ENCODE data around the gene KLHL1.

DNA sequence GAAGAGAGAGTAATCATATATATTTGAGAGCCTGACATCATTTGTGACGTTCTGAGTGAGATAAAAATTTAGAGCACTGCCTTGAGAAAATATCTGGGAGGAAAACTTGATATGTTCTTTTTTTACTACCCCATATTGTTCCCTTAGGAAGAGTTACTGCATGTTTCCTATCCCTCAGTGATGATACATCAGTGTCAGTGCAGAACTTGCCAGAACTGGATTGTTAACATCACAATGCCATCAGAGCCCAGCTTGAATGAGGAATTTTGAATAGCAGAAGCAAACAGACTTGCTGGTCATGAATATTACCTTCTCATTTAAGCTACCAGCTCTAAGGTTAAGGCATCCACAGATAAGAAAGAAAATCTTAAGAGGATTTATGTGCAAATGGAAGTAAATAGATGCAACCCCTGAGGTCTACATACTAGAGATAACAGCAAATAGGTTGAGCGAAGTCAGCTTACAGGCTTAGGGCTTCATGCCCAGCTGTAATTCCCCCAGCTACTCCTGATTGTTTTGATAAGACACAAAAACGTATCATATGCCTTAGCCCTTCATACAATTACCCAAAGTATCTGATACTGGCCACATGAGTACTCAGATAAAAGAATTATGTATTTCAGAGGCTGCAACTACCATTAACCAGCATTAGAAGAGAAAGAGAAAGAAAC lies 314.3 kb downstream of the KLHL1 start:
- TF ChIP-seq TCF7L2 (IDR thresholded peaks at IDR 0.05; ENCODE audit: borderline replicate concordance, extremely low read depth, insufficient read depth, insufficient read length), result no peak
- TF ChIP-seq EZH2phosphoT487 (IDR thresholded peaks at IDR 0.05; ENCODE audit: borderline replicate concordance), result no peak
- no peak for TF ChIP-seq YY1 (IDR thresholded peaks at IDR 0.05; ENCODE audit: extremely low read depth, insufficient replicate concordance, low read depth, low read length)
- no peak for TF ChIP-seq ELF1 (IDR thresholded peaks at IDR 0.05; ENCODE audit: borderline replicate concordance, low read depth)
- TF ChIP-seq, protein P1, sequence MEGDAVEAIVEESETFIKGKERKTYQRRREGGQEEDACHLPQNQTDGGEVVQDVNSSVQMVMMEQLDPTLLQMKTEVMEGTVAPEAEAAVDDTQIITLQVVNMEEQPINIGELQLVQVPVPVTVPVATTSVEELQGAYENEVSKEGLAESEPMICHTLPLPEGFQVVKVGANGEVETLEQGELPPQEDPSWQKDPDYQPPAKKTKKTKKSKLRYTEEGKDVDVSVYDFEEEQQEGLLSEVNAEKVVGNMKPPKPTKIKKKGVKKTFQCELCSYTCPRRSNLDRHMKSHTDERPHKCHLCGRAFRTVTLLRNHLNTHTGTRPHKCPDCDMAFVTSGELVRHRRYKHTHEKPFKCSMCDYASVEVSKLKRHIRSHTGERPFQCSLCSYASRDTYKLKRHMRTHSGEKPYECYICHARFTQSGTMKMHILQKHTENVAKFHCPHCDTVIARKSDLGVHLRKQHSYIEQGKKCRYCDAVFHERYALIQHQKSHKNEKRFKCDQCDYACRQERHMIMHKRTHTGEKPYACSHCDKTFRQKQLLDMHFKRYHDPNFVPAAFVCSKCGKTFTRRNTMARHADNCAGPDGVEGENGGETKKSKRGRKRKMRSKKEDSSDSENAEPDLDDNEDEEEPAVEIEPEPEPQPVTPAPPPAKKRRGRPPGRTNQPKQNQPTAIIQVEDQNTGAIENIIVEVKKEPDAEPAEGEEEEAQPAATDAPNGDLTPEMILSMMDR (IDR thresholded peaks at IDR 0.05 in 2 of 3, conservative IDR thresholded peaks at IDR 0.05 in 1 of 3; ENCODE audit: borderline replicate concordance in 1 of 3, insufficient read depth in 1 of 3, low read depth in 2 of 3, low read length in 2 of 3), result no peak
- TF ChIP-seq, protein P2, sequence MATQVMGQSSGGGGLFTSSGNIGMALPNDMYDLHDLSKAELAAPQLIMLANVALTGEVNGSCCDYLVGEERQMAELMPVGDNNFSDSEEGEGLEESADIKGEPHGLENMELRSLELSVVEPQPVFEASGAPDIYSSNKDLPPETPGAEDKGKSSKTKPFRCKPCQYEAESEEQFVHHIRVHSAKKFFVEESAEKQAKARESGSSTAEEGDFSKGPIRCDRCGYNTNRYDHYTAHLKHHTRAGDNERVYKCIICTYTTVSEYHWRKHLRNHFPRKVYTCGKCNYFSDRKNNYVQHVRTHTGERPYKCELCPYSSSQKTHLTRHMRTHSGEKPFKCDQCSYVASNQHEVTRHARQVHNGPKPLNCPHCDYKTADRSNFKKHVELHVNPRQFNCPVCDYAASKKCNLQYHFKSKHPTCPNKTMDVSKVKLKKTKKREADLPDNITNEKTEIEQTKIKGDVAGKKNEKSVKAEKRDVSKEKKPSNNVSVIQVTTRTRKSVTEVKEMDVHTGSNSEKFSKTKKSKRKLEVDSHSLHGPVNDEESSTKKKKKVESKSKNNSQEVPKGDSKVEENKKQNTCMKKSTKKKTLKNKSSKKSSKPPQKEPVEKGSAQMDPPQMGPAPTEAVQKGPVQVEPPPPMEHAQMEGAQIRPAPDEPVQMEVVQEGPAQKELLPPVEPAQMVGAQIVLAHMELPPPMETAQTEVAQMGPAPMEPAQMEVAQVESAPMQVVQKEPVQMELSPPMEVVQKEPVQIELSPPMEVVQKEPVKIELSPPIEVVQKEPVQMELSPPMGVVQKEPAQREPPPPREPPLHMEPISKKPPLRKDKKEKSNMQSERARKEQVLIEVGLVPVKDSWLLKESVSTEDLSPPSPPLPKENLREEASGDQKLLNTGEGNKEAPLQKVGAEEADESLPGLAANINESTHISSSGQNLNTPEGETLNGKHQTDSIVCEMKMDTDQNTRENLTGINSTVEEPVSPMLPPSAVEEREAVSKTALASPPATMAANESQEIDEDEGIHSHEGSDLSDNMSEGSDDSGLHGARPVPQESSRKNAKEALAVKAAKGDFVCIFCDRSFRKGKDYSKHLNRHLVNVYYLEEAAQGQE (IDR thresholded peaks at IDR 0.05; ENCODE audit: low read depth), result no peak
- TF ChIP-seq POLR2AphosphoS5 (IDR thresholded peaks at IDR 0.05; ENCODE audit: low read depth, low read length), result no peak
- TF ChIP-seq ZNF274 (IDR thresholded peaks at IDR 0.05; ENCODE audit: low read depth, low read length), result no peak
- no peak for TF ChIP-seq POLR2A (IDR thresholded peaks at IDR 0.05; ENCODE audit: borderline replicate concordance, extremely low read depth, insufficient read depth, insufficient read length)
- no peak for TF ChIP-seq CEBPB (IDR thresholded peaks at IDR 0.05; ENCODE audit: low read depth)
- TF ChIP-seq, protein P3, sequence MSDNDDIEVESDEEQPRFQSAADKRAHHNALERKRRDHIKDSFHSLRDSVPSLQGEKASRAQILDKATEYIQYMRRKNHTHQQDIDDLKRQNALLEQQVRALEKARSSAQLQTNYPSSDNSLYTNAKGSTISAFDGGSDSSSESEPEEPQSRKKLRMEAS (IDR thresholded peaks at IDR 0.05), result no peak
- no peak for TF ChIP-seq SP1 (IDR thresholded peaks at IDR 0.05; ENCODE audit: low read depth)
- TF ChIP-seq RAD21 (IDR thresholded peaks at IDR 0.05; ENCODE audit: low read depth), result no peak
- no peak for TF ChIP-seq EZH2 (IDR thresholded peaks at IDR 0.05)

Measured in HCT116 (cell line).